Hematopoietic multipotent progenitor cell treated with erythropoietin and hydrocortisone succinate and interleukin-3 and kit ligand, for 15 days (in vitro differentiated cells): ENCODE measurements around the gene ABHD3.
"Not testable (repeated sequence)": the region's sequence is repeated elsewhere in the genome, so short reads cannot be mapped to it uniquely, and the experiment has no call there.

Experiments used
- DNase-seq: peaks from one replicate; pipeline ENCODE4 v3.0.0-alpha.2; 2015; ENCODE audit warnings: low spot score

ABHD3 gene

GRCh38 chr18:21650311-21650710, 54.3 kb downstream of the ABHD3 start:
- DNase-seq, result peak; percentile 57

GRCh38 chr18:21640375-21640774, 64.2 kb downstream of the ABHD3 start:
- DNase-seq, result not testable (repeated sequence)

- DNase-seq, result no peak
Observed at GRCh38 chr18:21638822-21639221, 65.8 kb downstream of the ABHD3 start.

- DNase-seq, result no peak
Observed at GRCh38 chr18:21636769-21637168, 67.8 kb downstream of the ABHD3 start.

GRCh38 chr18:21634588-21635199, 69.9 kb downstream of the ABHD3 start:
- DNase-seq, result no peak

- no peak for DNase-seq
Observed at GRCh38 chr18:21632393-21632792, 72.2 kb downstream of the ABHD3 start.

GRCh38 chr18:21629089-21629832, 75.3 kb downstream of the ABHD3 start:
- no peak for DNase-seq

- DNase-seq, result not testable (repeated sequence)
Observed at GRCh38 chr18:21621640-21622039, 82.9 kb downstream of the ABHD3 start.

GRCh38 chr18:21612125-21613039, 92.2 kb downstream of the ABHD3 start, which contains the start of gene SNRPD1:
SNRPD1 (plus strand) TSS chr18:21612314; CDS start chr18:21612430, 116 bp downstream.
- DNase-seq, result peak; percentile 88

- not testable (repeated sequence) for DNase-seq
Observed at GRCh38 chr18:21611401-21612124, 93.0 kb downstream of the ABHD3 start.

- DNase-seq, result no peak
Observed at GRCh38 chr18:21605213-21605612, 99.4 kb downstream of the ABHD3 start.

GRCh38 chr18:21604671-21605070, 99.9 kb downstream of the ABHD3 start:
- no peak for DNase-seq

- DNase-seq, result no peak
Observed at GRCh38 chr18:21602299-21602587, 102.3 kb downstream of the ABHD3 start.
